Measurements from ENCODE around the gene EPS15. TPM values are rescaled to one million over a fixed set of nuclear protein-coding genes. Genes with fewer than 3 reads are reported as not detected.
"Not testable (repeated sequence)": the region's sequence is repeated elsewhere in the genome, so short reads cannot be mapped to it uniquely, and the experiment has no call there.

Gene EPS15
- total and polyA plus RNA-seq, 2 experiments from 2014 or later, result 26.9 to 41.1 TPM

DNA sequence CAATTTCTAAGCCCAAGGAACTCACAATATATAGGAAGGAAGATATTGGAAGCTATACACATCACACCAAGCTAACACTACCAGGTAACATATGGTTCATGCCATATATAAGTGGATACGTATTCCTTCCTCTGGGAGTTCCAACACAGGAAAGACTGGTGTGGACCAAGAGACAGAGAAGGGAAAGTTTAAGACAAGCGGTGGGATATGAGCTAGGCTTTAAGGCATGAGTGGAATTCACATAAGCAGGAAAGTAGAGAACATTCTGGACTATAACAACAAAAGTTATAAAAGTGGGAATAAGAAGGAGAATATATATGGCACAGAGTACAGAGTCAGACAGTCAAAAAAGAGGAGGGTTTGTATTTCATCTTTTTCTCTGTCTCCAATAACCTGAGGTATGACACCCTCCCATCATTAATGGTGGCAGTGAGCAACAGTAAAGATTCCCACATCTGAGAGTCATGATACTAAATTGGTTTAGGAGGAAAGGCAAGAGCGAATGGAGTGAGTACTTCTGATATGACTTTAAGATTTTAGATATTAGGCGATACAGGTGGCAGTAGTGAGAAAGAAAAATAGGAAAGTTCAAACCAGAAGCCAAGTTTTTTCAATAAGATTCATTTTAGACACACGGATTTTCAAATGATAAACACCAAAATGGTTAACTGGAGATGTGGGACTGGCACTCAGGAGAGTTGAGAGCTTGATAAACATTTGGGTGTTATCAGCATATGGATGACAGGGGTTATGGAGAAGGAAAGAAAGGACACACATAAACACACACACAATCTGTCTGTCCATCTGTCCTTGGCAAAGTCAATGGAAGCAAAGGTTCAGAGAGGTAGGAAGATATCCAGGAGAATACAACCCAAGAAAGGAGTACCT is 101.3 kb downstream of the EPS15 start:
- in situ Hi-C loops (cut with MboI), result no loop called here
- no peaks in the 10 kb centered on the region for H3K27me3 ChIP-seq (replicated peaks; ENCODE audit: insufficient read depth)

DNA sequence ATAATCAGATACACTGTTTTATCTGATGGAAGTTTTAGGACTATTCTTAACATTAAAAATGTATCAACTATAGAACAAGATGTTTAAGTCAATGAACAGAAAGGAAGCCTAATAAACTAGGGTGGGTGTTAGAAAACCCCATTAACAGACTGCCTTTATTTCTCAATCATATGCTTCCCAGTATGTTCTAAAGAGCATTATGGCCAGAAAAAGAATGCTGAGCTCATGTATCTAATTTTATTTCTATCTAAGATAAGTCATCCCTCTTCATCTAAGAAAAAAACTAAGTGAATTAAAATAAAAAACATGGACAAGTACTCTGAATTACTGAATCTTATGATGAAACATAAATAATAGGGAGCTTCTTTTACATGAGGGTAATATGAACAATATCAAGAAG is 102.2 kb downstream of the EPS15 start:
- Histone ChIP-seq H3K79me2 (ENCODE audit: insufficient read depth) (no peaks in the 10 kb centered on the region; the same call in 1 of the 2 replicates), H3K27me3 (replicated peaks; ENCODE audit: insufficient read depth) (no peaks in the 10 kb centered on the region), H3F3A (ENCODE audit: insufficient read depth) (no peaks in the 10 kb centered on the region), H3K9ac (no peak overlapping the region), H3K4me3 (no peak overlapping the region), H2AFZ (no peak overlapping the region), H3K27ac (no peak overlapping the region), H3K9me3 (ENCODE audit: low read depth) (no peaks in the 10 kb centered on the region), H4K20me1 (ENCODE audit: insufficient read depth) (no peaks in the 10 kb centered on the region), H3K9me2 (ENCODE audit: insufficient read depth) (no peaks in the 10 kb centered on the region), H3K4me2 (ENCODE audit: unreplicated experiment) (no peak overlapping the region), H3K4me1 (ENCODE audit: insufficient read depth) (0 out of 2 replicates have a peak, but pooled peaks cover 10% of the 10 kb centered on the region), H3K36me3 (ENCODE audit: low read depth) (0 out of 2 replicates have a peak, but pooled peaks cover 6% of the 10 kb centered on the region)
- TF ChIP-seq EZH2 (IDR thresholded peaks at IDR 0.05; ENCODE audit: insufficient read depth, poor library complexity, severe bottlenecking), result no peak
- DNase-seq, result no peak
- in situ Hi-C loops (cut with MboI), result no loop called here

More for the DNA sequence above, 101.3 kb downstream of the EPS15 start:
- no peak for DNase-seq
- 80 to 85% methylated on average over 5 of the region's 5 CpGs for WGBS, 2 experiments (ENCODE audit: low coverage in 1 of 2, low lambda C conversion rate in 2 of 2, missing lambda C conversion rate in 2 of 2)
- H4K20me1 ChIP-seq (ENCODE audit: insufficient read depth), result no peaks in the 10 kb centered on the region
- TF ChIP-seq EZH2phosphoT487 (IDR thresholded peaks at IDR 0.05; ENCODE audit: insufficient read depth, low read depth), result no peak
- no peak for TF ChIP-seq EZH2 (IDR thresholded peaks at IDR 0.05; ENCODE audit: insufficient read depth, poor library complexity, severe bottlenecking)
- H3K79me2 ChIP-seq (ENCODE audit: insufficient read depth), result no peaks in the 10 kb centered on the region; the same call in 1 of the 2 replicates
- 0 out of 2 replicates have a peak, but pooled peaks cover 6% of the 10 kb centered on the region for H3K36me3 ChIP-seq (ENCODE audit: low read depth)
- H3K27ac ChIP-seq, result no peak overlapping the region
- H3K4me1 ChIP-seq (ENCODE audit: insufficient read depth), result 0 out of 2 replicates have a peak, but pooled peaks cover 14% of the 10 kb centered on the region
- H3F3A ChIP-seq (ENCODE audit: insufficient read depth), result no peaks in the 10 kb centered on the region
- H3K9me2 ChIP-seq (ENCODE audit: insufficient read depth), result no peaks in the 10 kb centered on the region
- H3K9me3 ChIP-seq (ENCODE audit: low read depth), result no peaks in the 10 kb centered on the region
- H2AFZ ChIP-seq, result no peak overlapping the region
- no peak overlapping the region for H3K4me2 ChIP-seq (ENCODE audit: unreplicated experiment)
- H3K4me3 ChIP-seq, result no peak overlapping the region
- H3K9ac ChIP-seq, result no peak overlapping the region

DNA sequence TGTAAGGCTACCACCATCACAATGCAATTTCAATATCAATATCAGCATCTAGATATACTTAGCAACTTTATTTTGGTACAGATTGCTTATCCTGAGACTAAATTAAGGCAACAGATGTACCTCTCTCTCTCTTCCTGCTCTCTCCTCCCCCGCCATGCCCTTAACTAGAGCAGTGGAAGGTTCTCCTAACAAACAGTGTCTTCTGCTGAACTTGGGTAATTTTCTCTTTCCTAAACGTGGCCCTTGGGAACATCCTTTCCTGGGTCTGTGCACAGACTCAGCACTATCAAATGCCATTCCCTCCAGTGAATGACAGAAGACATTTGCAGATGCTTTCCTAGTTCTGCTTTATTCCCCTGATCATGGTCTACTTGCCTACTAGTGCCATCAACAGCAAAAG is 103.1 kb downstream of the EPS15 start:
- H3K4me2 ChIP-seq (ENCODE audit: unreplicated experiment), result no peak overlapping the region
- H2AFZ ChIP-seq, result no peak overlapping the region
- H3K27me3 ChIP-seq (replicated peaks; ENCODE audit: insufficient read depth), result no peaks in the 10 kb centered on the region
- 92 to 95% methylated on average over 2 of the region's 2 CpGs for WGBS, 2 experiments (ENCODE audit: low coverage in 1 of 2, low lambda C conversion rate in 2 of 2, missing lambda C conversion rate in 2 of 2)
- peaks cover 4% of the 10 kb centered on the region; the same call in 1 of the 2 replicates for H3F3A ChIP-seq (ENCODE audit: insufficient read depth)
- no peak for TF ChIP-seq EZH2phosphoT487 (IDR thresholded peaks at IDR 0.05; ENCODE audit: insufficient read depth, low read depth)
- no peak for TF ChIP-seq EZH2 (IDR thresholded peaks at IDR 0.05; ENCODE audit: insufficient read depth, poor library complexity, severe bottlenecking)
- no peak overlapping the region for H3K27ac ChIP-seq
- H3K9me2 ChIP-seq (ENCODE audit: insufficient read depth), result no peaks in the 10 kb centered on the region
- peaks cover 13% of the 10 kb centered on the region for H3K4me1 ChIP-seq (ENCODE audit: insufficient read depth)
- H3K9ac ChIP-seq, result no peak overlapping the region
- H3K36me3 ChIP-seq (ENCODE audit: low read depth), result 0 out of 2 replicates have a peak, but pooled peaks cover 6% of the 10 kb centered on the region
- no peaks in the 10 kb centered on the region for H4K20me1 ChIP-seq (ENCODE audit: insufficient read depth)
- no peak for DNase-seq
- no peaks in the 10 kb centered on the region for H3K9me3 ChIP-seq (ENCODE audit: low read depth)
- no peak overlapping the region for H3K4me3 ChIP-seq
- in situ Hi-C loops (cut with MboI), result no loop called here
- H3K79me2 ChIP-seq (ENCODE audit: insufficient read depth), result no peaks in the 10 kb centered on the region; the same call in 1 of the 2 replicates

DNA sequence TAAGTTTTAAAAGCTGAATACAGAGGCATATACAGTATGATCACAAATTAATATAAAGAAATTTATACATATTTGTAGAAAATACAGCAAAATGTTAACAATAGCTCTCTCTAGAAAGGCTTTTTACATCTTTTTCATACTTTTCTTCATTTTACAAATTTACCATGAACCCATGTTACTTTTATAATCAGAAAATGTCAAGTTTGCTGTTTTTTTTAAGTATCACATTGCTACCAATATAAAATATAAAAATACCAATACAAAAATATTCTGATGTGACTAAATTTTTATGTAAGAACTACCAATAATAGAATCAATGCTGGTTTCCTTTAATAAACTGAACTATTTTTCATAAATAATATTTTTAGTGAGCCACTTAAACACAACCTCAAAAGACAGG is 104.3 kb downstream of the EPS15 start:
- no peaks in the 10 kb centered on the region for H3K27me3 ChIP-seq (replicated peaks; ENCODE audit: insufficient read depth)
- DNase-seq, result no peak
- no peaks in the 10 kb centered on the region; the same call in 1 of the 2 replicates for H3K79me2 ChIP-seq (ENCODE audit: insufficient read depth)
- 0 out of 2 replicates have a peak, but pooled peaks cover 3% of the 10 kb centered on the region for H3K36me3 ChIP-seq (ENCODE audit: low read depth)
- no peak overlapping the region for H3K27ac ChIP-seq
- H3K4me2 ChIP-seq (ENCODE audit: unreplicated experiment), result no peak overlapping the region
- H3K9ac ChIP-seq, result no peak overlapping the region
- H3K4me3 ChIP-seq, result no peak overlapping the region
- no peaks in the 10 kb centered on the region for H4K20me1 ChIP-seq (ENCODE audit: insufficient read depth)
- no peak overlapping the region for H2AFZ ChIP-seq
- no peak for TF ChIP-seq EZH2phosphoT487 (IDR thresholded peaks at IDR 0.05; ENCODE audit: insufficient read depth, low read depth)
- no peak for TF ChIP-seq EZH2 (IDR thresholded peaks at IDR 0.05; ENCODE audit: insufficient read depth, poor library complexity, severe bottlenecking)
- in situ Hi-C loops (cut with MboI), result no loop called here
- peaks cover 20% of the 10 kb centered on the region for H3K4me1 ChIP-seq (ENCODE audit: insufficient read depth)
- no peaks in the 10 kb centered on the region for H3K9me2 ChIP-seq (ENCODE audit: insufficient read depth)
- no peaks in the 10 kb centered on the region for H3K9me3 ChIP-seq (ENCODE audit: low read depth)
- peaks cover 7% of the 10 kb centered on the region; the same call in 1 of the 2 replicates for H3F3A ChIP-seq (ENCODE audit: insufficient read depth)

DNA sequence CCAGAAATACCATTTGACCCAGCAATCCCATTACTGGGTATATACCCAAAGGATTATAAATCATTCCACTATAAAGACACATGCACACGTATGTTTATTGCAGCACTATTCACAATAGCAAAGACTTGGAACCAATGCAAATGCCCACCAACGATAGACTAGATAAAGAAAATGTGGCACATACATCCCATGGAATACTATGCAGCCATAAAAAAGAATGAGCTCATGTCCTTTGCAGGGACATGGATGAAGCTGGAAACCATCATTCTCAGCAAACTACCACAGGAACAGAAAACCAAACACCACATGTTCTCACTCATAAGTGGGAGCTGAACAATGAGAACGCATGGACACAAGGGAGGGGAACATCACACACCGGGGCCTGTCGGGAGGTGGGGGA is 107.2 kb downstream of the EPS15 start:
- 95 to 97% methylated on average over 5 of the region's 5 CpGs for whole genome bisulfite sequencing, 2 experiments (ENCODE audit: low coverage in 1 of 2, low lambda C conversion rate in 2 of 2, missing lambda C conversion rate in 2 of 2)
- not testable (repeated sequence) for H3K27ac ChIP-seq

More for the DNA sequence above, 107.2 kb downstream of the EPS15 start:
- H3K9ac ChIP-seq; H3K9me2 ChIP-seq (ENCODE audit: insufficient read depth); DNase-seq; H3K79me2 ChIP-seq (ENCODE audit: insufficient read depth); H2AFZ ChIP-seq; H4K20me1 ChIP-seq (ENCODE audit: insufficient read depth); H3K9me3 ChIP-seq (ENCODE audit: low read depth); in situ Hi-C loops (cut with MboI); H3K4me1 ChIP-seq (ENCODE audit: insufficient read depth); H3K4me3 ChIP-seq; H3F3A ChIP-seq (ENCODE audit: insufficient read depth); H3K4me2 ChIP-seq (ENCODE audit: unreplicated experiment); H3K27me3 ChIP-seq (replicated peaks; ENCODE audit: insufficient read depth): not testable (repeated sequence)
- H3K36me3 ChIP-seq (ENCODE audit: low read depth), result peaks cover 18% of the 10 kb centered on the region

All from GM23248 (cell line).